CD14-positive monocyte (primary cell): ENCODE measurements around the gene PPP2R5B. TPM values are rescaled to one million over a fixed set of nuclear protein-coding genes. Genes with fewer than 3 reads are reported as not detected.
A peak's percentile ranks its signal among the peaks of the same experiment; 100 is the strongest.

Experiments used
- DNase-seq, 3 donors: peaks; one replicate each; pipeline ENCODE4 v3.0.0-alpha.2; 2011 to 2022
- H2AFZ ChIP-seq: 2 replicates; pipeline ENCODE4 v1.6.0; 2012; ENCODE audit warnings: mild to moderate bottlenecking, low read depth, low read length, inconsistent platforms; ENCODE audit not compliant: insufficient read depth, poor library complexity, severe bottlenecking
- H3K27ac ChIP-seq, 2 donors: 1 replicate in 1 of 2; 2 replicates in 1 of 2; pipeline ENCODE4 v1.5.1; 2012 to 2013; ENCODE audit warnings: low read length in 2 of 2, control low read depth in 1 of 2, inconsistent platforms in 1 of 2, low read depth in 1 of 2, mild to moderate bottlenecking in 1 of 2
- H3K27me3 ChIP-seq, 2 donors: one replicate each; pipeline versions ENCODE4 v1.6.0 to v1.6.1; 2011 to 2013; ENCODE audit warnings: low read length in 2 of 2; ENCODE audit not compliant: control insufficient read depth in 2 of 2, insufficient read depth in 2 of 2
- H3K36me3 ChIP-seq, 2 donors: replicated peaks in 1 of 2; 1 replicate in 1 of 2; 2 replicates in 1 of 2; pipeline versions ENCODE4 v1.5.1 to v1.6.1; 2012 to 2013; ENCODE audit warnings: low read length in 2 of 2, control low read depth in 1 of 2, inconsistent platforms in 1 of 2, mild to moderate bottlenecking in 1 of 2; ENCODE audit not compliant: insufficient read depth in 2 of 2, control insufficient read depth in 1 of 2
- H3K4me1 ChIP-seq, 2 donors: 1 replicate in 1 of 2; 2 replicates in 1 of 2; pipeline versions ENCODE4 v1.5.1 to v1.6.1; 2012 to 2013; ENCODE audit warnings: low read length in 2 of 2, control low read depth in 1 of 2, inconsistent platforms in 1 of 2, mild to moderate bottlenecking in 1 of 2, moderate library complexity in 1 of 2; ENCODE audit not compliant: insufficient read depth in 2 of 2, control insufficient read depth in 1 of 2
- H3K4me2 ChIP-seq: replicated peaks from 2 replicates; pipeline ENCODE3; 2012; ENCODE audit warnings: low read length, moderate library complexity, mild to moderate bottlenecking; ENCODE audit not compliant: poor library complexity, severe bottlenecking; ENCODE audit errors: extremely low read depth
- H3K4me3 ChIP-seq, 3 experiments: fragments of 200-600 bp in 1 of 3; sonication (generic) in 1 of 3; replicated peaks in 1 of 3; 1 replicate in 2 of 3; 2 replicates in 1 of 3; pipeline ENCODE4 v1.5.1; 2011 to 2013; ENCODE audit warnings: low read length in 3 of 3, mild to moderate bottlenecking in 3 of 3, control low read depth in 2 of 3, low read depth in 2 of 3, inconsistent platforms in 1 of 3, moderate library complexity in 1 of 3
- H3K79me2 ChIP-seq: 2 replicates; pipeline ENCODE4 v1.6.0; 2012; ENCODE audit warnings: mild to moderate bottlenecking, control low read depth, inconsistent platforms, low read length, moderate library complexity; ENCODE audit not compliant: insufficient read depth
- H3K9ac ChIP-seq: 2 replicates; pipeline ENCODE4 v1.6.0; 2017; ENCODE audit warnings: low read length, mild to moderate bottlenecking; ENCODE audit not compliant: insufficient read depth, poor library complexity, severe bottlenecking
- H3K9me3 ChIP-seq, 2 donors: replicated peaks in 1 of 2; 1 replicate in 1 of 2; 2 replicates in 1 of 2; pipeline versions ENCODE4 v1.5.1 to v1.6.1; 2012 to 2013; ENCODE audit warnings: low read length in 2 of 2, control low read depth in 1 of 2; ENCODE audit not compliant: control insufficient read depth in 1 of 2, insufficient read depth in 1 of 2
- H4K20me1 ChIP-seq: 2 replicates; pipeline ENCODE4 v1.6.0; 2012; ENCODE audit warnings: mild to moderate bottlenecking, low read length, control low read depth, moderate library complexity; ENCODE audit not compliant: insufficient read depth
- H3K27ac Mint-ChIP-seq, 7 donors: one replicate each; pipeline ENCODE4 v1.8.0; 2020; ENCODE audit warnings: mild to moderate bottlenecking in 7 of 7, mixed read lengths in 7 of 7, moderate library complexity in 6 of 7, inconsistent platforms in 2 of 7
- H3K27me3 Mint-ChIP-seq, 3 donors: one replicate each; pipeline ENCODE4 v1.8.0; 2021 to 2022; ENCODE audit warnings: low read depth in 3 of 3, mild to moderate bottlenecking in 3 of 3, mixed read lengths in 3 of 3, moderate library complexity in 3 of 3, inconsistent platforms in 1 of 3
- H3K36me3 Mint-ChIP-seq, 2 donors: one replicate each; pipeline ENCODE4 v1.8.0; 2020; ENCODE audit warnings: mixed read lengths in 2 of 2, inconsistent platforms in 1 of 2, mild to moderate bottlenecking in 1 of 2
- H3K4me1 Mint-ChIP-seq: one replicate; pipeline ENCODE4 v1.8.0; 2020; ENCODE audit warnings: mild to moderate bottlenecking, mixed read lengths
- H3K4me3 Mint-ChIP-seq, 2 donors: one replicate each; pipeline ENCODE4 v1.8.0; 2020; ENCODE audit warnings: mild to moderate bottlenecking in 2 of 2, mixed read lengths in 2 of 2, moderate library complexity in 1 of 2
- H3K9me3 Mint-ChIP-seq, 7 donors: one replicate each; pipeline ENCODE4 v1.8.0; 2020 to 2022; ENCODE audit warnings: mixed read lengths in 7 of 7, mild to moderate bottlenecking in 6 of 7, moderate library complexity in 6 of 7, inconsistent platforms in 2 of 7
- CTCF ChIP-seq: fragments of 200-600 bp; IDR thresholded peaks from one replicate; pipeline ENCODE4 v1.8.0; 2022; ENCODE audit warnings: antibody characterized with exemption, mild to moderate bottlenecking
- WGBS: methylation state at CpG from one replicate; pipeline ENCODE4 v1.1.5; 2013; ENCODE audit warnings: missing lambda C conversion rate; ENCODE audit not compliant: insufficient coverage; 5-methylcytosine and 5-hydroxymethylcytosine counted together
- intact Hi-C, 2 donors: fragments of 100-400 bp; cut with micrococcal nuclease; formaldehyde crosslinking; loops; one replicate each; pipeline versions ENCODE4 v1.15.0 to v1.15.1; 2023
- polyA plus RNA-seq, 3 donors: library from polyadenylated mRNA; depleted of rRNA in 1 of 3; unstranded in 2 of 3; stranded (reverse) in 1 of 3; fragments of 300-500 nt in 2 of 3; fragments of >200 nt in 1 of 3; fragmentation: Illumina TruSeq in 2 of 3; gene quantifications; 1 replicate in 2 of 3; 2 replicates in 1 of 3; pipeline ENCODE4 v1.2.3, GENCODE V29; 2012 to 2021

Gene PPP2R5B
- polyA plus RNA-seq, 3 donors, result 9.0 to 26.7 (median 9.4) TPM

GRCh38 chr11:64893194-64894069, 31.1 kb upstream of the PPP2R5B start:
- Mint-ChIP-seq H3K27me3 (peaks cover 4 to 5% (median 5%) of the 10 kb centered on the region in 3 donors), H3K27ac (no peak overlapping the region), H3K36me3 (peaks cover 30 to 32% of the 10 kb centered on the region in 2 donors), H3K4me3 (no peak overlapping the region), H3K9me3 (no peaks in the 10 kb centered on the region), H3K4me1 (peaks cover 10% of the 10 kb centered on the region)
- Histone ChIP-seq H3K36me3 (peaks cover 34 to 38% of the 10 kb centered on the region in 2 donors), H3K4me2 (no peak overlapping the region), H3K9me3 (no peaks in the 10 kb centered on the region), H3K27me3 (no peaks in the 10 kb centered on the region), H2AFZ (no peak overlapping the region), H3K4me3 (no peak overlapping the region), H3K27ac (no peak overlapping the region), H3K79me2 (no peaks in the 10 kb centered on the region), H4K20me1 (peaks cover 6% of the 10 kb centered on the region), H3K9ac (no peak overlapping the region), H3K4me1 (peaks cover 13 to 18% of the 10 kb centered on the region in 2 donors)
- 75% methylated on average over 15 of the region's 25 CpGs for WGBS
- intact Hi-C loops, result loop anchor here (1.0 kb wide), 1 partner anchor 46 kb away; no protein-coding TSS in a partner anchor
- no peak for TF ChIP-seq CTCF
- DNase-seq, result no peak

- no peak overlapping the region for H3K4me3 Mint-ChIP-seq
- H3K9me3 ChIP-seq, result no peaks in the 10 kb centered on the region
- H3K36me3 Mint-ChIP-seq, result peaks cover 36 to 39% of the 10 kb centered on the region in 2 donors
- H3K27ac ChIP-seq, result no peak overlapping the region
- H3K27me3 Mint-ChIP-seq, result peaks cover 2 to 5% (median 5%) of the 10 kb centered on the region in 3 donors
- intact Hi-C loops, result loop anchor here in 1 of 2 donors (1.0 kb wide), 1 partner anchor 47 kb away; no protein-coding TSS in a partner anchor
- no peak overlapping the region for H3K9ac ChIP-seq
- peaks cover 6% of the 10 kb centered on the region for H4K20me1 ChIP-seq
- peak; percentile 94 for TF ChIP-seq CTCF
- peak; percentile 75 to 82 (median 80) for DNase-seq
- no peaks in the 10 kb centered on the region for H3K9me3 Mint-ChIP-seq
- H3K79me2 ChIP-seq, result no peaks in the 10 kb centered on the region
- no peak overlapping the region for H2AFZ ChIP-seq
- H3K27ac Mint-ChIP-seq, result peak overlapping the region in 1 of 7 donors; percentile 2
- H3K4me3 ChIP-seq, result no peak overlapping the region
- WGBS, result 18% methylated on average over 4 of the region's 14 CpGs
- H3K4me1 Mint-ChIP-seq, result peaks cover 5% of the 10 kb centered on the region
- peaks cover 9 to 13% of the 10 kb centered on the region in 2 donors for H3K4me1 ChIP-seq
- no peak overlapping the region for H3K4me2 ChIP-seq
- H3K36me3 ChIP-seq, result peaks cover 41 to 47% of the 10 kb centered on the region in 2 donors
- no peaks in the 10 kb centered on the region for H3K27me3 ChIP-seq
These were observed 30.2 kb upstream of the PPP2R5B start for GRCh38 chr11:64894070-64894811.
